IMR-90 (cell line): ENCODE results near the gene CDC42BPA. TPM values are rescaled to one million over a fixed set of nuclear protein-coding genes. Genes with fewer than 3 reads are reported as not detected.

Experiments
- ATAC-seq: fragments of 200-7000 bp; cut with Tn5 transposase; 2 replicates; pipeline ENCODE4 v1.9.1; 2020; ENCODE audit warnings: low read depth, mild to moderate bottlenecking, moderate library complexity
- BruUV-seq: library from RNA; stranded (reverse); fragments of 400-500 nt; replicated peaks from 2 replicates; lab custom pipeline; 2021; lab: Mats Ljungman, UMichigan
- CTCF ChIA-PET: fragments of 300-600 bp; formaldehyde crosslinking; extraction: SDS; loops from one replicate; lab custom pipeline; 2021; ENCODE audit warnings: antibody characterized with exemption; lab: Yijun Ruan, JAX
- POLR2A ChIA-PET: fragments of 300-600 bp; sonication (Branson Sonifier 250); formaldehyde crosslinking; loops from one replicate; lab custom pipeline; 2022; ENCODE audit warnings: antibody characterized with exemption; ENCODE audit not compliant: unreplicated experiment; lab: Charles Lee
- DNase-seq: peaks from one replicate; pipeline ENCODE4 v3.0.0; 2013
- H2AFZ ChIP-seq: replicated peaks from 2 replicates; pipeline ENCODE3; 2013; ENCODE audit warnings: low read length, mild to moderate bottlenecking; ENCODE audit not compliant: poor library complexity
- H2AK5ac ChIP-seq: 2 replicates; pipeline ENCODE4 v1.6.1; 2013; ENCODE audit warnings: low read depth, low read length, inconsistent platforms
- H2AK9ac ChIP-seq: replicated peaks from 2 replicates; pipeline ENCODE3; 2013; ENCODE audit warnings: mild to moderate bottlenecking, low read depth, low read length, moderate library complexity; ENCODE audit not compliant: poor library complexity
- H2BK120ac ChIP-seq: 2 replicates; pipeline ENCODE4 v1.6.1; 2013; ENCODE audit warnings: low read depth, low read length, inconsistent platforms
- H2BK15ac ChIP-seq: 3 replicates; pipeline ENCODE4 v1.6.1; 2013; ENCODE audit warnings: low read depth, low read length, inconsistent platforms
- H2BK20ac ChIP-seq: 2 replicates; pipeline ENCODE4 v1.6.1; 2013; ENCODE audit warnings: low read depth, mild to moderate bottlenecking, inconsistent platforms, low read length, moderate library complexity
- H2BK5ac ChIP-seq: 2 replicates; pipeline ENCODE4 v1.6.1; 2013; ENCODE audit warnings: mild to moderate bottlenecking, low read depth, low read length, inconsistent platforms; ENCODE audit not compliant: poor library complexity, severe bottlenecking
- H3K14ac ChIP-seq: replicated peaks from 2 replicates; pipeline ENCODE4 v1.6.1; 2013; ENCODE audit warnings: low read depth, low read length, inconsistent platforms
- H3K18ac ChIP-seq: 2 replicates; pipeline ENCODE4 v1.6.1; 2013; ENCODE audit warnings: low read depth, low read length, control low read depth
- H3K23ac ChIP-seq: 2 replicates; pipeline ENCODE4 v1.6.1; 2013; ENCODE audit warnings: low read depth, low read length, inconsistent platforms
- H3K27ac ChIP-seq: 2 replicates; pipeline ENCODE4 v1.5.1; 2013; ENCODE audit warnings: mild to moderate bottlenecking, control low read depth, low read length; ENCODE audit not compliant: insufficient read depth
- H3K27me3 ChIP-seq: 2 replicates; pipeline ENCODE4 v1.6.1; 2013; ENCODE audit warnings: low read length; ENCODE audit not compliant: control insufficient read depth, insufficient read depth
- H3K36me3 ChIP-seq: 2 replicates; pipeline ENCODE4 v1.6.1; 2013; ENCODE audit warnings: low read length, mixed read lengths; ENCODE audit not compliant: control insufficient read depth, insufficient read depth
- H3K4ac ChIP-seq: 2 replicates; pipeline ENCODE4 v1.6.1; 2013; ENCODE audit warnings: low read depth, low read length, inconsistent platforms
- H3K4me1 ChIP-seq: 2 replicates; pipeline ENCODE4 v1.6.1; 2013; ENCODE audit warnings: low read length, mixed read lengths; ENCODE audit not compliant: control insufficient read depth, insufficient read depth
- H3K4me2 ChIP-seq: 2 replicates; pipeline ENCODE4 v1.6.1; 2013; ENCODE audit warnings: low read depth, mild to moderate bottlenecking, control low read depth, low read length, moderate library complexity
- H3K4me3 ChIP-seq: 2 replicates; pipeline ENCODE4 v1.5.1; 2013; ENCODE audit warnings: low read depth, mild to moderate bottlenecking, control low read depth, low read length, moderate library complexity; ENCODE audit not compliant: insufficient read depth
- H3K56ac ChIP-seq: 2 replicates; pipeline ENCODE4 v1.6.1; 2013; ENCODE audit warnings: low read length, inconsistent platforms; ENCODE audit not compliant: insufficient read depth; ENCODE audit errors: extremely low read depth
- H3K79me1 ChIP-seq, 2 experiments: 2 replicates each; pipeline ENCODE4 v1.6.1; 2013; ENCODE audit warnings: low read length in 2 of 2, inconsistent platforms in 1 of 2, low read depth in 1 of 2
- H3K9ac ChIP-seq: 2 replicates; pipeline ENCODE4 v1.6.1; 2013; ENCODE audit warnings: low read depth, low read length, control low read depth
- H3K9me1 ChIP-seq: 2 replicates; pipeline ENCODE4 v1.6.1; 2013; ENCODE audit warnings: low read length, inconsistent platforms; ENCODE audit not compliant: insufficient read depth
- H3K9me3 ChIP-seq: 2 replicates; pipeline ENCODE4 v1.6.1; 2013; ENCODE audit warnings: low read length; ENCODE audit not compliant: control insufficient read depth, insufficient read depth
- H4K20me1 ChIP-seq: 2 replicates; pipeline ENCODE4 v1.6.1; 2013; ENCODE audit warnings: low read length, inconsistent platforms; ENCODE audit not compliant: insufficient read depth
- H4K5ac ChIP-seq: 2 replicates; pipeline ENCODE4 v1.6.1; 2013; ENCODE audit warnings: mild to moderate bottlenecking, low read depth, low read length, control low read depth
- H4K8ac ChIP-seq, 2 experiments: 2 replicates each; pipeline ENCODE4 v1.6.1; 2013; ENCODE audit warnings: low read depth in 2 of 2, low read length in 2 of 2, control low read depth in 1 of 2, inconsistent platforms in 1 of 2
- H4K91ac ChIP-seq: 2 replicates; pipeline ENCODE4 v1.6.1; 2013; ENCODE audit warnings: low read depth, low read length, inconsistent platforms; ENCODE audit not compliant: insufficient read depth
- MAFK ChIP-seq: IDR thresholded peaks from 2 replicates; pipeline ENCODE4 v1.6.1; 2012; ENCODE audit warnings: low read depth, low read length, improper control_type of control experiment
- WGBS, 2 experiments: methylation state at CpG; one replicate each; pipeline versions ENCODE4 v1.1.5 to v1.1.7; 2013; ENCODE audit warnings: missing lambda C conversion rate in 2 of 2; ENCODE audit not compliant: insufficient read length in 1 of 2; ENCODE audit errors: extremely low coverage in 2 of 2; 5-methylcytosine and 5-hydroxymethylcytosine counted together
- dilution Hi-C: fragments of 300-500 bp; cut with HindIII; formaldehyde crosslinking; loops from one replicate; pipeline ENCODE4 v1.14.3; 2018; ENCODE audit warnings: low sequenced_read_pairs; ENCODE audit not compliant: unreplicated experiment
- in situ Hi-C: fragments of 300-500 bp; cut with MboI; formaldehyde crosslinking; loops from 3 replicates; pipeline ENCODE4 v1.14.3; 2019; ENCODE audit warnings: low sequenced_read_pairs, inconsistent platforms, mixed read lengths
- intact Hi-C: fragments of 100-400 bp; cut with micrococcal nuclease; formaldehyde crosslinking; loops from 2 replicates; pipeline ENCODE4 v1.10.0; 2022
- polyA plus RNA-seq, 3 experiments: library from polyadenylated mRNA; depleted of rRNA; stranded (reverse); fragments of >200 nt; gene quantifications; 2 replicates each; pipeline ENCODE4 v1.2.3, GENCODE V29; 2012; ENCODE audit warnings: low replicate concordance in 1 of 3
- total RNA-seq: library from RNA; depleted of rRNA; stranded (reverse); fragments of >200 nt; gene quantifications from 2 replicates; pipeline ENCODE4 v1.2.3, GENCODE V29; 2012
- TF ChIP-seq, protein P1 (sequence below): fragments of 150-350 bp; IDR thresholded peaks from 2 replicates; pipeline ENCODE4 v1.6.1; 2017; ENCODE audit warnings: mild to moderate bottlenecking, antibody characterized with exemption, low read length, low read depth

Gene CDC42BPA
- total and polyA plus RNA-seq, 2 of the 4 experiments (the other 2 are of a cell fraction): 9.4 to 27.8 TPM

- Histone ChIP-seq H3K27me3 (no peaks in the 10 kb centered on the region), H4K8ac (no peak overlapping the region), H3K36me3 (0 out of 2 replicates have a peak, but pooled peaks cover 3% of the 10 kb centered on the region), H4K5ac (no peak overlapping the region), H2BK5ac (no peak overlapping the region), H2BK15ac (no peak overlapping the region), H2BK20ac (no peak overlapping the region), H3K4me1 (peaks cover 4% of the 10 kb centered on the region; the same call in 1 of the 2 replicates), H3K4me3 (peak overlapping the region; percentile 12; the same call in 1 of the 2 replicates), H3K27ac (no peak overlapping the region), H2AK5ac (no peak overlapping the region), H3K23ac (no peak overlapping the region), H3K4ac (no peak overlapping the region), H2BK120ac (no peak overlapping the region), H2AFZ (no peak overlapping the region), H4K91ac (no peak overlapping the region), H2AK9ac (no peak overlapping the region), H4K20me1 (peaks cover 15% of the 10 kb centered on the region; the same call in 1 of the 2 replicates), H3K9me1 (peaks cover 3% of the 10 kb centered on the region; the same call in 1 of the 2 replicates), H3K9me3 (no peaks in the 10 kb centered on the region), H3K18ac (no peak overlapping the region), H3K4me2 (peak overlapping the region; percentile 83), H3K14ac (no peak overlapping the region), H3K79me1 (peaks cover 13 to 28% of the 10 kb centered on the region in 2 experiments), H3K9ac (no peak overlapping the region), H3K56ac (no peak overlapping the region)
- in situ Hi-C loops (no loop called here), dilution Hi-C loops (no loop called here), intact Hi-C loops (loop anchor here (10.0 kb wide), 1 partner anchor 399 kb away; no protein-coding TSS in a partner anchor)
- DNase-seq: no peak
- POLR2A ChIA-PET: interaction anchor here (0.6 kb wide), 1 partner anchor 408 kb away, joined by 4 read pairs; no protein-coding TSS in a partner anchor
- peak; percentile 83 for TF ChIP-seq MAFK
- TF ChIP-seq, protein P1, sequence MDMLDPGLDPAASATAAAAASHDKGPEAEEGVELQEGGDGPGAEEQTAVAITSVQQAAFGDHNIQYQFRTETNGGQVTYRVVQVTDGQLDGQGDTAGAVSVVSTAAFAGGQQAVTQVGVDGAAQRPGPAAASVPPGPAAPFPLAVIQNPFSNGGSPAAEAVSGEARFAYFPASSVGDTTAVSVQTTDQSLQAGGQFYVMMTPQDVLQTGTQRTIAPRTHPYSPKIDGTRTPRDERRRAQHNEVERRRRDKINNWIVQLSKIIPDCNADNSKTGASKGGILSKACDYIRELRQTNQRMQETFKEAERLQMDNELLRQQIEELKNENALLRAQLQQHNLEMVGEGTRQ: no peak
- no TSS peak for BruUV-seq
- no CpG with 5 or more reads among the region's 6 CpGs for WGBS, 2 experiments
- no peak for ATAC-seq
- CTCF ChIA-PET: interaction anchor here (0.6 to 1.1 kb wide), 2 partner anchors 12 to 13 kb away, joined by 3 read pairs; no protein-coding TSS in a partner anchor
These were observed 4.1 kb downstream of the CDC42BPA start for GRCh38 chr1:227314014-227314848.
